ENCODE data around the gene ACAA1. TPM values are rescaled to one million over a fixed set of nuclear protein-coding genes. Genes with fewer than 3 reads are reported as not detected.

The ACAA1 gene
- total and polyA plus RNA-seq, 12 donors: 42.3 to 200 (median 106) TPM

DNA sequence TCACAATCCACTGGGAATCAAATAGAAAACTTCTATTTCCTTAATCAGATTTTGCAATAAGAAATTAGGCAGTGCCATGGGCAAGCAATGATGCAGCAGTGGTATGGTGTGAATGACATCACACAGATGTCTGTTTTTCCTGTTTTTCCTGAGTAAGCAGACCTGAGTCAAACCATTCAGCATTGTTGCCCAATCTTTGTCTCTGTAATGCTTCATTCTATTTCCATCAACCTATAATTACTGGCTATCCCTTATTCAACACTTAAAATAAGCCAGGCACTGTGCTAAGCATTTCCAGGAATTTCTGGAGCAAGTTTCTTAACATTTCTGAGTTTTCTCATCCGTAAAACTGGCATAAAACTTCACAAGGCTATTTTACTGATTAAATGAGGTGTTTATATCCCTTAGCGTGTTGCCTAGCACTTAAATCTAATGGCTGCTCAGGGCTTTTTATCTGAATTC is 17.1 kb upstream of the ACAA1 start:
- TF ChIP-seq POLR2A (IDR thresholded peaks at IDR 0.05): no peak
- TF ChIP-seq, protein P1, sequence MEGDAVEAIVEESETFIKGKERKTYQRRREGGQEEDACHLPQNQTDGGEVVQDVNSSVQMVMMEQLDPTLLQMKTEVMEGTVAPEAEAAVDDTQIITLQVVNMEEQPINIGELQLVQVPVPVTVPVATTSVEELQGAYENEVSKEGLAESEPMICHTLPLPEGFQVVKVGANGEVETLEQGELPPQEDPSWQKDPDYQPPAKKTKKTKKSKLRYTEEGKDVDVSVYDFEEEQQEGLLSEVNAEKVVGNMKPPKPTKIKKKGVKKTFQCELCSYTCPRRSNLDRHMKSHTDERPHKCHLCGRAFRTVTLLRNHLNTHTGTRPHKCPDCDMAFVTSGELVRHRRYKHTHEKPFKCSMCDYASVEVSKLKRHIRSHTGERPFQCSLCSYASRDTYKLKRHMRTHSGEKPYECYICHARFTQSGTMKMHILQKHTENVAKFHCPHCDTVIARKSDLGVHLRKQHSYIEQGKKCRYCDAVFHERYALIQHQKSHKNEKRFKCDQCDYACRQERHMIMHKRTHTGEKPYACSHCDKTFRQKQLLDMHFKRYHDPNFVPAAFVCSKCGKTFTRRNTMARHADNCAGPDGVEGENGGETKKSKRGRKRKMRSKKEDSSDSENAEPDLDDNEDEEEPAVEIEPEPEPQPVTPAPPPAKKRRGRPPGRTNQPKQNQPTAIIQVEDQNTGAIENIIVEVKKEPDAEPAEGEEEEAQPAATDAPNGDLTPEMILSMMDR (IDR thresholded peaks at IDR 0.05): no peak
- Histone ChIP-seq H3K4me3 (no peak overlapping the region), H3K36me3 (replicated peaks in 1 of 2) (no peaks in the 10 kb centered on the region), H3K27ac (peak overlapping the region in 1 of 5 donors; percentile 24), H3K27me3 (no peaks in the 10 kb centered on the region), H3K4me1 (replicated peaks in 1 of 2) (peaks cover 0 to 4% of the 10 kb centered on the region in 2 donors), H3K9me3 (replicated peaks in 1 of 3) (no peaks in the 10 kb centered on the region)
- intact Hi-C loops (cut with DNase I): no loop called here
- DNase-seq: peak in 1 of 7 donors; percentile 33
- WGBS, 4 donors: 76 to 90% (median 84%) methylated on average over 2 of the region's 2 CpGs

DNA sequence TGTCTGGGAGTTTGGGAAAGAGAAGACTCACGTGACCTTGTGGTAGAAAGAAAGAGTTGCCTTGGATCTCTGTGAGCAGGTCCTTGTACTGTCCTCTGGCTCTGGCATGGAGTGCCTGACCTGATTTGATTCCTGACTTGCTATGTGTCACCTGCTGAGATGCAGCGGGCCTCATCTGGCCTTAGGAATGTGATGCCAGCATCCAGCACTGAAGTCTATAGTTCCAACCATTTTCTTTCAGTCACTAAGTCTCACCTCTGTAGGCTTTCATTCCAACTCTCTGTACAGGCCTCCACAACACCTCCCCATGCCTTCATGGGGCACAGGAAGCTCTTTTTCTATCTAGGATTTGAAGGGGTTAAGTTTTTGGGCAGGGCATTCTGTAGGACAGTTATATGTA is 16.3 kb upstream of the ACAA1 start:
- no peaks in the 10 kb centered on the region for H3K36me3 ChIP-seq (replicated peaks in 1 of 2)
- no peaks in the 10 kb centered on the region for H3K27me3 ChIP-seq
- no peaks in the 10 kb centered on the region for H3K9me3 ChIP-seq (replicated peaks in 1 of 3)
- no peak overlapping the region for H3K27ac ChIP-seq
- no peak for DNase-seq
- WGBS, 4 donors: 71 to 92% (median 86%) methylated on average over 2 of the region's 2 CpGs
- no peak overlapping the region for H3K4me3 ChIP-seq
- intact Hi-C loops (cut with DNase I): no loop called here
- peaks cover 0 to 4% of the 10 kb centered on the region in 2 donors for H3K4me1 ChIP-seq (replicated peaks in 1 of 2)
- TF ChIP-seq, protein P1 (IDR thresholded peaks at IDR 0.05): no peak
- TF ChIP-seq POLR2A (IDR thresholded peaks at IDR 0.05): no peak

DNA sequence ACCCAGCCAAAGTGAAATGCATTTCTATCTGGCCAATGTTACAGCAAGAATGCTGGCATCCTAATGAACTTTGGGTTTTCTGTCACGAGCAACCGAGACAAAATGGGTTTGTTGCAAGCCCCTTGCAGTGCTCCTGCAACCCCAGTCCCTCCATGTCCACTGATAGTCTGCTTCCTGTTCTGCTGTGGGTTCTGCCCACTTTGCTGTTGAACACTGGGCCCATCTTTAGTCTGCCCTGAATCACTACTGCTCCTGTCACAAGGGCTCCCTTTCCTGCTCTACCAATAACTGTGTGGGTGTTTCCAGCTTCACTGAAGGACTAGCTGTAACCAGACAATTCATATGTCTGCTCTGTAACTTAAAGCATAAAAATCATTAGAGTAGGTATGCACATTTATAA is 15.7 kb upstream of the ACAA1 start:
- Histone ChIP-seq H3K4me1 (replicated peaks in 1 of 2) (peaks cover 0 to 4% of the 10 kb centered on the region in 2 donors), H3K9me3 (replicated peaks in 1 of 3) (no peaks in the 10 kb centered on the region), H3K4me3 (no peak overlapping the region), H3K27me3 (no peaks in the 10 kb centered on the region), H3K36me3 (replicated peaks in 1 of 2) (no peaks in the 10 kb centered on the region), H3K27ac (no peak overlapping the region)
- no peak for TF ChIP-seq POLR2A (IDR thresholded peaks at IDR 0.05)
- TF ChIP-seq, protein P1 (IDR thresholded peaks at IDR 0.05): no peak
- WGBS, 4 donors: 92 to 100% (median 93%) methylated on average over 2 of the region's 2 CpGs
- intact Hi-C loops (cut with DNase I): no loop called here
- no peak for DNase-seq

DNA sequence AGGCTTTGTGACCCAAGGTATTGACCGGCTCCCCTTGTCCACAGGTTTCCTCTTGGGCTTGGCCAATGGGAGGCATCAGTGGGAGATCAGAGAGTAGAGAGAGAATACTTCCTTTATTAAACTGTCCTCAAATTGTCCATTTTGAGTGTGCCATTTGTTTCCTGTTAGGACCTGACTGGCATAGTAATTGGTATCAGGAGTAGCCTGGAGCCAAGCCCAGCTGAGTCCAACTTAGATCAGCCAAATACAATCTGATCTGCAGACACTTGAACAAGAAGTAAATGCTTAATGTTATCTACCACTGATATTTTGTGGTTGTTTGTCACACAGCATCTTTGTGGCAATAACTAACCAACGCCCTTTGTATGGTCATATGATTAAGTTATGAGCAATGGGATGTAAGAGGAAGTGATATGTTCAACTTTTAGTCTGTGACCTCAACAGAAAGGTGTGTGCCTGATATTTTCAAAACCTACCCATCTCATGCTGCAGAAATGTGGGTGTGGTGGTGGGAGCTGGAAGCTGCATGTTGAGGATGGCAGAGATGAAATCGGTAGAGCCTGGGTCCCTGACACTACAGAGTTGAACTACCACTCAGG is 14.8 kb upstream of the ACAA1 start:
- H3K36me3 ChIP-seq (replicated peaks in 1 of 2): no peaks in the 10 kb centered on the region
- 88 to 91% (median 89%) methylated on average over 3 of the region's 3 CpGs for WGBS, 4 donors
- TF ChIP-seq, protein P1 (IDR thresholded peaks at IDR 0.05): no peak
- no peak for TF ChIP-seq POLR2A (IDR thresholded peaks at IDR 0.05)
- H3K27ac ChIP-seq: no peak overlapping the region
- H3K4me3 ChIP-seq: no peak overlapping the region
- peaks cover 0 to 4% of the 10 kb centered on the region in 2 donors for H3K4me1 ChIP-seq (replicated peaks in 1 of 2)
- no peaks in the 10 kb centered on the region for H3K27me3 ChIP-seq
- intact Hi-C loops (cut with DNase I): no loop called here
- no peaks in the 10 kb centered on the region for H3K9me3 ChIP-seq (replicated peaks in 1 of 3)
- DNase-seq: no peak
